Type B pancreatic cell (in vitro differentiated cells): ENCODE results near the gene HNRNPA0. TPM values are rescaled to one million over a fixed set of nuclear protein-coding genes. Genes with fewer than 3 reads are reported as not detected.
"Not testable (repeated sequence)": the region's sequence is repeated elsewhere in the genome, so short reads cannot be mapped to it uniquely, and the experiment has no call there.

ENCODE experiments used
- DNase-seq: peaks from one replicate; pipeline ENCODE4 v3.0.0; 2021; ENCODE audit warnings: mixed read lengths; ENCODE audit not compliant: unreplicated experiment; ENCODE audit errors: extremely low spot score
- H3K27ac Mint-ChIP-seq: 2 replicates; pipeline ENCODE4 v1.8.0; 2021; ENCODE audit warnings: mild to moderate bottlenecking, mixed read lengths
- H3K27me3 Mint-ChIP-seq: 2 replicates; pipeline ENCODE4 v1.8.0; 2021; ENCODE audit warnings: mixed read lengths
- H3K36me3 Mint-ChIP-seq: 2 replicates; pipeline ENCODE4 v1.8.0; 2021; ENCODE audit warnings: mixed read lengths
- H3K4me1 Mint-ChIP-seq: one replicate; pipeline ENCODE4 v1.8.0; 2021; ENCODE audit warnings: mixed read lengths; ENCODE audit not compliant: unreplicated experiment
- H3K4me3 Mint-ChIP-seq: 2 replicates; pipeline ENCODE4 v1.8.0; 2021; ENCODE audit warnings: mild to moderate bottlenecking, mixed read lengths
- H3K9me3 Mint-ChIP-seq: 2 replicates; pipeline ENCODE4 v1.8.0; 2021; ENCODE audit warnings: mixed read lengths
- total RNA-seq: library from RNA; stranded (reverse); gene quantifications from 2 replicates; pipeline ENCODE4 v1.2.1, GENCODE V29; 2021; ENCODE audit warnings: low replicate concordance
- TF ChIP-seq, protein P1 (sequence below): fragments of 200-600 bp; sonication (generic); conservative IDR thresholded peaks from 2 replicates; pipeline ENCODE4 v1.5.0; 2021; ENCODE audit warnings: antibody characterized with exemption, mild to moderate bottlenecking

HNRNPA0 gene
- total RNA-seq, 1 donor from 2014 or later = 67.0 TPM

DNA sequence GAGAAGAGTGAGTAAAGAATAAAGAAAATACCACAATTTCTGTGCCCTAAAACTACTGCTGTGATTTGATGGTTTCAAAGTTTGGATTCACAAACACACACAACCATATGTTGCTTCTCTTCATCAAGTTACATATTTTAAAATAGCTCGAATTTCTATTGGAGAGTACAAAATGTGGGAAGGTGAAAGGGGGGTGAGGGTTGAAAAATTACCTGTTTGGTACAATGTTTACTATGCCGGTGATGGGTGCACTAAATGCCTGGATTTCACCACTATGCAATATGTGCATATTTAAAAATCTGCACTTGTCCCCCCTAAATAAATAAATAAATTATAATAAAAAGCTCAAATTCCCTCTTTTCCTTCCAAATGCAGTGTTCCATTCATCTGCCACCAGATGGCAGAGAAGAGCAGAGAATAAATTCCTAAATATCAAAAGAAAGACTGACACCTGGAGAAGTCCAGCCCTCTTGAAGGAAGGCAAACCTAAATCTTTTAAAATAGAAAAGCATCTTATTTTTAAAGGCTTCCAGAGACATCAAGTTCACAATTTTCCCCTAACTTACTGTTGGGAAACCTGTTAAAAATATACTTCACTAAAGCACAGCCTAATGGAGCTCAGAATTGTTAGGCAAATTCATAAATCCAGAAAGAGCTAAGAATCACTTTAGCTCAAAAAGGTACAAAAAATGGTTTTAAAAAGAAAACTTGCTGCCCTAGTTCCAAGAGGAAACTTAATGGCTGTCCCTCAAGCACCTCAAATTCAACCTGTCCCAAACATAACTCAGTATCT is 24.8 kb upstream of the HNRNPA0 start:
- Mint-ChIP-seq H3K4me1 (no peaks in the 10 kb centered on the region), H3K4me3 (no peak overlapping the region), H3K36me3 (no peaks in the 10 kb centered on the region), H3K27me3 (peaks cover 8% of the 10 kb centered on the region), H3K27ac (no peak overlapping the region), H3K9me3 (no peaks in the 10 kb centered on the region)
- DNase-seq = no peak
- TF ChIP-seq, protein P1, sequence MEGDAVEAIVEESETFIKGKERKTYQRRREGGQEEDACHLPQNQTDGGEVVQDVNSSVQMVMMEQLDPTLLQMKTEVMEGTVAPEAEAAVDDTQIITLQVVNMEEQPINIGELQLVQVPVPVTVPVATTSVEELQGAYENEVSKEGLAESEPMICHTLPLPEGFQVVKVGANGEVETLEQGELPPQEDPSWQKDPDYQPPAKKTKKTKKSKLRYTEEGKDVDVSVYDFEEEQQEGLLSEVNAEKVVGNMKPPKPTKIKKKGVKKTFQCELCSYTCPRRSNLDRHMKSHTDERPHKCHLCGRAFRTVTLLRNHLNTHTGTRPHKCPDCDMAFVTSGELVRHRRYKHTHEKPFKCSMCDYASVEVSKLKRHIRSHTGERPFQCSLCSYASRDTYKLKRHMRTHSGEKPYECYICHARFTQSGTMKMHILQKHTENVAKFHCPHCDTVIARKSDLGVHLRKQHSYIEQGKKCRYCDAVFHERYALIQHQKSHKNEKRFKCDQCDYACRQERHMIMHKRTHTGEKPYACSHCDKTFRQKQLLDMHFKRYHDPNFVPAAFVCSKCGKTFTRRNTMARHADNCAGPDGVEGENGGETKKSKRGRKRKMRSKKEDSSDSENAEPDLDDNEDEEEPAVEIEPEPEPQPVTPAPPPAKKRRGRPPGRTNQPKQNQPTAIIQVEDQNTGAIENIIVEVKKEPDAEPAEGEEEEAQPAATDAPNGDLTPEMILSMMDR = peak; percentile 93

DNA sequence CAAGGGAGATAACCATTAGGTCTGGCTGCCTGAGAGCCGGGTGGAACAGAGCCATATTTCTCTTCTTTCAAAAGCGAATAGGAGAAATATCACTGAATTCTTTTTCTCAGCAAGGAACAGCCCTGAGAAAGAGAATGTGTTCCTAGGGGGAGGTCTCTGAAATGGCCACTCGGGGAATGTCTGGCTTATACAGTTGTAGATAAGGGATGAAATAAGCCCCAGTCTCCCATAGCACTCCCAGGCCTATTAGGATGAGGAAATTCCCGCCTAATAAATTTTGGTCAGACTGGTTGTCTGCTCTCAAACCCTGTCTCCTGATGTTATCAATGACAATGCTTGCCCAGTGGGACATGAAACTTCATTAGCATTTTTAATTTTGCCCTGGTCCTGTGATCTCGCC is 13.8 kb upstream of the HNRNPA0 start:
- H3K4me1 Mint-ChIP-seq, H3K36me3 Mint-ChIP-seq, DNase-seq, H3K27me3 Mint-ChIP-seq, H3K27ac Mint-ChIP-seq, H3K4me3 Mint-ChIP-seq, H3K9me3 Mint-ChIP-seq: not testable (repeated sequence)

DNA sequence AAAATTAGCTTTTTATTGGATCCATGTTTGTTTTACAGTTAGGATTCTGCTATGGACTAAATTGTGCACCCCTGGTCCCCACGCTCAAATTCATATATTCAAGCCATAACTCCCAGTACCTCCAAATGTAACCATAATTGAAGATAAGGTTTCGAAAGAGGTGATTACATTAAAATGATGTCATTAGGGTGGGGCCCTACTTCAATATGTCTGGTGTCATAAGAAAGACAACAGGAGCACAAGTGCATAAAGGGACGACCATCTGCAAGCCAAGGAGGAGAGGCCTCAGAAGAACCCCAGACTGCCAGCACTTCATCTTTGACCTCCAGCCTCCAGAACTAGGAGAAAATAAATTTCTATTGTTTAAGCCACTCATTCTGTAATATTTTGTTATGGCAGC is 7.4 kb upstream of the HNRNPA0 start:
- TF ChIP-seq, protein P1 = no peak
- no peaks in the 10 kb centered on the region for H3K36me3 Mint-ChIP-seq
- peaks cover 21% of the 10 kb centered on the region for H3K27me3 Mint-ChIP-seq
- no peak overlapping the region for H3K4me3 Mint-ChIP-seq
- no peaks in the 10 kb centered on the region for H3K4me1 Mint-ChIP-seq
- H3K9me3 Mint-ChIP-seq = no peaks in the 10 kb centered on the region
- peak overlapping the region; percentile 79 for H3K27ac Mint-ChIP-seq
- no peak for DNase-seq

DNA sequence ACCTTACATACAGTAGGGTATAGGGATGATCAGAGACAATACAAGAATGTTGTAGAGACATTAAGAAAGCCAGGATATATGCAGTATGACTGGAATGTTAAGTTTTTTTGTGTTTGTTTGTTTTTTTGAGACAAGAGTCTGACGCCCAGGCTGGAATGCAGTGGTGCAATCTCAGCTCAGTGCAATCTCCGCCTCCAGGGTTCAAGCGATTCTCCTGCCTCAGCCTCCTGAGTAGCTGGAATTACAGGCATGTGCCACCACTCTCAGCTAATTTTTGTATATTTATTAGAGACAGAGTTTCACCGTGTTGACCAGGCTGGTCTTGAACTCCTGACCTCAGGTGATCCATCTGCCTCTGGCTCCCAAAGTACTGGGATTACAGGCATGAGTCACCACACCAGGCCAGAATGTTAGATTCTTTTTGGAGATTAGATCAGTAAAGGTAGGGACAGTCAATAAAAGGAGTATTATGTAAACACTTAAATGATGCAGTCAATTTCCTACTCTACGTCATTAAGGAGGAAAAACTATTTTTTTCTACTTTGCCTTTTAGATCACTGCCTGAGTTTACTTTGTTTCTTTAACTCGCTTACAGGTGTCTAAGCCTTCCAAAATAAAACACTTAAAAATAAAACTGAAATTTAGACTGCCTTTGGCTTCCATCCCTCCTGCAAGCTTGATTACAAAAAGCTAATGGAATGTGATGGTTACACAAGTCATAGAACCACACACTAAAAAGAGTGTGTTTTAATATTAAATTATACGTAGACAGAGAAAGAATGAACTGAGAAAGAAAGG is 6.8 kb upstream of the HNRNPA0 start:
- no peak for DNase-seq
- Mint-ChIP-seq H3K36me3 (no peaks in the 10 kb centered on the region), H3K27me3 (peaks cover 21% of the 10 kb centered on the region), H3K4me1 (no peaks in the 10 kb centered on the region), H3K4me3 (no peak overlapping the region), H3K27ac (peak overlapping the region; percentile 79), H3K9me3 (no peaks in the 10 kb centered on the region)
- TF ChIP-seq, protein P1 = no peak

DNA sequence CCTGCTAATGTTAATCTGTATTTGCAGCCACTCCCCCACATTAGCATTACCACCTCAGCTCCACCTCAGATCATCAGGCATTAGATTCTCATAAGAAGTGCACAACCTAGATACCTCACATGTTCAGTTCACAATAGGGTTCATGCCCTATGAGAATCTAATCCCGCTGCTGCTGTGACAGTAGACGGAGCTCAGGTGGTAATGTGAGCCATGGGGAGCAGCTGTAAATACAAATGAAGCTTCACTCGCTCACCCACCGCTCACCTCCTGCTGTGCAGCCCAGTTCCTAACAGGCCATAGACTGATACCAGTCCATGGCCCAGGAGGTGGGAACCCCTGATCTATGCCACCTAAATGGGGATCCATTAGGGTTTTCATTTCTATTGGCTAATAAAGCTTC is 6.1 kb upstream of the HNRNPA0 start:
- H3K27ac Mint-ChIP-seq = no peak overlapping the region
- H3K9me3 Mint-ChIP-seq = no peaks in the 10 kb centered on the region
- no peaks in the 10 kb centered on the region for H3K36me3 Mint-ChIP-seq
- peaks cover 21% of the 10 kb centered on the region for H3K27me3 Mint-ChIP-seq
- H3K4me1 Mint-ChIP-seq = no peaks in the 10 kb centered on the region
- H3K4me3 Mint-ChIP-seq = no peak overlapping the region
- TF ChIP-seq, protein P1 = no peak
- DNase-seq = no peak

DNA sequence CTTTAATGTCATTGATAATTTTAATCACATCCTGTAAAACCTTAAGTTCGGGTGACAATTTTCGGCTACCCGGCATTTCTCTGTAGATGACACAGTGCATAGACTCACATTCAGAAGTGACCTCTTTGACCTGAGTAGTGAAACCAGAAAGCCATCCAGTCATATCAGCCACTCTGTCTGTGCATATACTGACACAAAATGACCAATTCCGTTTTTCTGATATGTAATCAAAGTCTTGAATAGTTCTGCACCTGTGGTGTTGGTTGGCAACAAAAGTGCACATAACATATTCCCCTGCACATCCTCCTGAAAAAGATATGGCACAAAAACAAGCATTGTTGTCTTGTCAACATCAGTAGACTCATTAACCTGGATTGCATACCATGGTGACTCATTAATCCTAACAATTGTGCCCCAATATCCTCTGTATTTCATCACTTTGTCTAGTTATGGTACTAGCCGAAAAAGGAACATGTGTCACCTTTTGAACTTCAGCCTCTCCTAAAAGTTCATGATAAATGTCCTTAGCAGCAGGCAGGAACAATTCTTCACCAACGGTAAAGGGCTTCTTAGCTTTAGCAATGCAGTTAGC is 4.6 kb upstream of the HNRNPA0 start:
- no peak for DNase-seq
- Mint-ChIP-seq H3K4me3 (no peak overlapping the region), H3K27ac (no peak overlapping the region), H3K4me1 (peaks cover 3% of the 10 kb centered on the region), H3K27me3 (peaks cover 21% of the 10 kb centered on the region), H3K36me3 (no peaks in the 10 kb centered on the region), H3K9me3 (no peaks in the 10 kb centered on the region)
- TF ChIP-seq, protein P1 = no peak
